Ascending aorta (tissue), 2 donors: ENCODE results near the gene GPR85. TPM values are rescaled to one million over a fixed set of nuclear protein-coding genes. Genes with fewer than 3 reads are reported as not detected.
"Not testable (repeated sequence)": the region's sequence is repeated elsewhere in the genome, so short reads cannot be mapped to it uniquely, and the experiment has no call there.

ENCODE experiments used
- DNase-seq, 2 donors: peaks; one replicate each; pipeline ENCODE4 v3.0.0-alpha.2; 2019; ENCODE audit warnings: low spot score in 2 of 2
- H3K27ac ChIP-seq, 2 donors: fragments of 200-600 bp; sonication (generic); one replicate each; pipeline ENCODE4 v1.5.1; 2016 to 2017; ENCODE audit warnings: mild to moderate bottlenecking in 1 of 2
- H3K27me3 ChIP-seq: fragments of 200-600 bp; sonication (generic); one replicate; pipeline ENCODE4 v1.5.1; 2017
- H3K36me3 ChIP-seq, 2 donors: fragments of 200-600 bp; sonication (generic); one replicate each; pipeline ENCODE4 v1.5.1; 2016
- H3K4me1 ChIP-seq, 2 donors: fragments of 200-600 bp; sonication (generic); one replicate each; pipeline ENCODE4 v1.5.1; 2016 to 2017; ENCODE audit warnings: mild to moderate bottlenecking in 1 of 2
- H3K4me3 ChIP-seq, 2 donors: fragments of 200-600 bp; sonication (generic); one replicate each; pipeline ENCODE4 v1.5.1; 2016 to 2017; ENCODE audit warnings: mild to moderate bottlenecking in 1 of 2
- H3K9me3 ChIP-seq, 2 donors: fragments of 200-600 bp; sonication (generic); one replicate each; pipeline ENCODE4 v1.5.1; 2016
- intact Hi-C: fragments of 100-400 bp; cut with DNase I; formaldehyde crosslinking; loops from one replicate; pipeline ENCODE4 v1.15.1; 2023
- total RNA-seq: library from RNA; depleted of rRNA; stranded (reverse); fragments of >200 nt; gene quantifications from one replicate; pipeline ENCODE4 v1.1.0, GENCODE V29; 2016
- TF ChIP-seq, protein P1 (sequence below), 3 experiments: fragments of 200-600 bp in 2 of 3; fragments of 450-650 bp in 1 of 3; sonication (generic) in 2 of 3; IDR thresholded peaks; one replicate each; pipeline ENCODE4 v1.5.1; 2016 to 2019; ENCODE audit warnings: antibody characterized with exemption in 3 of 3, mild to moderate bottlenecking in 1 of 3, moderate library complexity in 1 of 3

GPR85 gene
- total RNA-seq, 1 donor from 2014 or later = not detected

DNA sequence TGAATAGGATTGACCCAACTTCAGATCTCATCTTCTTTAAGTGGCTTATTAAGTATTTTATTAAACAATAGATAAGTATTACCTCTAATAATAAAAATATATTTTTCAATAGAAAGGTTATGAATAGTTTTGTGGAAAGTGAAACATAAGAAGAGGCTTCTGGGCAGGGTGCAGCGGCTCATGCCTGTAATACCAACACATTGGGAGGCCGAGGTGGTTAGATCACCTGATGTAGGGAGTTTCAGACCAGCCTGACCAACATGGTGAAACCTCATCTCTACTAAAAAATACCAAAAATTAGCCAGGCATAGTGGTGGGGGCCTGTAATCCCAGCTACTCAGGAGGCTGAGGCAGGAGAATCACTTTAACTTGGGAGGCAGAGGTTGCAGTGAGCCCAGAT lies 26.5 kb downstream of the GPR85 start:
- Histone ChIP-seq H3K4me1 (no peaks in the 10 kb centered on the region), H3K4me3 (no peak overlapping the region), H3K36me3 (no peaks in the 10 kb centered on the region), H3K27ac (no peak overlapping the region), H3K27me3 (no peaks in the 10 kb centered on the region), H3K9me3 (no peaks in the 10 kb centered on the region)
- no peak for DNase-seq
- TF ChIP-seq, protein P1, sequence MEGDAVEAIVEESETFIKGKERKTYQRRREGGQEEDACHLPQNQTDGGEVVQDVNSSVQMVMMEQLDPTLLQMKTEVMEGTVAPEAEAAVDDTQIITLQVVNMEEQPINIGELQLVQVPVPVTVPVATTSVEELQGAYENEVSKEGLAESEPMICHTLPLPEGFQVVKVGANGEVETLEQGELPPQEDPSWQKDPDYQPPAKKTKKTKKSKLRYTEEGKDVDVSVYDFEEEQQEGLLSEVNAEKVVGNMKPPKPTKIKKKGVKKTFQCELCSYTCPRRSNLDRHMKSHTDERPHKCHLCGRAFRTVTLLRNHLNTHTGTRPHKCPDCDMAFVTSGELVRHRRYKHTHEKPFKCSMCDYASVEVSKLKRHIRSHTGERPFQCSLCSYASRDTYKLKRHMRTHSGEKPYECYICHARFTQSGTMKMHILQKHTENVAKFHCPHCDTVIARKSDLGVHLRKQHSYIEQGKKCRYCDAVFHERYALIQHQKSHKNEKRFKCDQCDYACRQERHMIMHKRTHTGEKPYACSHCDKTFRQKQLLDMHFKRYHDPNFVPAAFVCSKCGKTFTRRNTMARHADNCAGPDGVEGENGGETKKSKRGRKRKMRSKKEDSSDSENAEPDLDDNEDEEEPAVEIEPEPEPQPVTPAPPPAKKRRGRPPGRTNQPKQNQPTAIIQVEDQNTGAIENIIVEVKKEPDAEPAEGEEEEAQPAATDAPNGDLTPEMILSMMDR (IDR thresholded peaks at IDR 0.05) = no peak
- intact Hi-C loops = no loop called here

DNA sequence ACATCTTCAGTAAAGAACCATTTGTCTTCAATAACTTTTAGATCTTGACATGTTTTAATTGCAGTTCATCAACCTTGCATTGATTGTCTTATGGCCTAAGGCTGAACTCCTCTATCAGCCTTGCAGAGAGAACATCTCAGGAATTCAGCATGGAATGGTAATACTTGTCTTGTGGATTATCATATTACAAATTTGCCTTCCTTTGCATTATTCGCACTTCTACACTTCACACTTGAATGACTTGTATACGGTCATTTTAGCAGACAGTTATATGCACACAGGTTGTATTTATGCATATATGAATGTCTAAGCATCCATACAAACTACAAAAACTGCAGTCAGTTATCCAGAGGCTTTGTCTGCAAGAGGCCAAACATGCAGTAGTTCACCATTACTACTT lies 31.7 kb downstream of the GPR85 start:
- Histone ChIP-seq H3K36me3 (no peaks in the 10 kb centered on the region), H3K27ac (no peak overlapping the region), H3K9me3 (no peaks in the 10 kb centered on the region), H3K27me3 (no peaks in the 10 kb centered on the region), H3K4me1 (no peaks in the 10 kb centered on the region), H3K4me3 (no peak overlapping the region)
- no peak for DNase-seq
- intact Hi-C loops = no loop called here
- TF ChIP-seq, protein P1 (IDR thresholded peaks at IDR 0.05) = no peak

DNA sequence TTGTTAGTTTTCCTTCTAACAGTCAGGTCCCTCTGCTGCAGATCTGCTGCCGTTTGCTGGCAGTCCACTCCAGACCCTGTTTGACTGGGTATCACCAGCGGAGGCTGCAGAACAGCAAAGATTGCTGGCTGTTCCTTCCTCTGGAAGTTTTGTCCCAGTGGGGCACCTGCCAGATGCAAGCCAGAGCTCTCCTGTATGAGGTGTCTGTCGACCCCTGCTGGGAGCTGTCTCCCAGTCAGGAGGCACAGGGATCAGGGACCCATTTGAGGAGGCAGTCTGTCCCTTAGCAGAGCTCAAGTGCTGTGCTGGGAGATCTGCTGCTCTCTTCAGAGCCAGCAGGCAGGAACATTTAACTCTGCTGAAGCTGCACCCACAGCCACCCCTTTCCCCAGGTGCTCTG lies 32.4 kb downstream of the GPR85 start:
- H3K4me1 ChIP-seq, H3K9me3 ChIP-seq, H3K4me3 ChIP-seq, H3K36me3 ChIP-seq, intact Hi-C loops, H3K27ac ChIP-seq, H3K27me3 ChIP-seq, DNase-seq: not testable (repeated sequence)

DNA sequence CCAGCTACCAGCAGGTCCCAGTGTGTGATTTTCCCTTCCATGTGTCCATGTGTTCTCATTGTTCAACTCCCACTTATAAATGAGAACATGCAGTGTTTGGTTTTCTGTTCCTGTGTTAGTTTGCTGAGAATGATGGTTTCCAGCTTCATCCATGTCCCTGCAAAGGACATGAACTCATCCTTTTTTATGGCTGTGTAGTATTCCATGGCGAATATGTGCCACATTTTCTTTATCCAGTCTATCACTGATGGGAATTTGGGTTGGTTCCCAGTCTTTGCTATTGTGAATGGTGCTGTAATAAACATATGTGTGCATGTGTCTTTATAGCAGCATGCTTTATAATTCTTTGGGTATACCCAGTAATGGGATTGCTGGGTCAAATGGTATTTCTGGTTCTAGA lies 37.4 kb downstream of the GPR85 start:
- H3K4me1 ChIP-seq, intact Hi-C loops, DNase-seq, H3K27me3 ChIP-seq, H3K9me3 ChIP-seq, H3K27ac ChIP-seq, H3K4me3 ChIP-seq, H3K36me3 ChIP-seq: not testable (repeated sequence)

DNA sequence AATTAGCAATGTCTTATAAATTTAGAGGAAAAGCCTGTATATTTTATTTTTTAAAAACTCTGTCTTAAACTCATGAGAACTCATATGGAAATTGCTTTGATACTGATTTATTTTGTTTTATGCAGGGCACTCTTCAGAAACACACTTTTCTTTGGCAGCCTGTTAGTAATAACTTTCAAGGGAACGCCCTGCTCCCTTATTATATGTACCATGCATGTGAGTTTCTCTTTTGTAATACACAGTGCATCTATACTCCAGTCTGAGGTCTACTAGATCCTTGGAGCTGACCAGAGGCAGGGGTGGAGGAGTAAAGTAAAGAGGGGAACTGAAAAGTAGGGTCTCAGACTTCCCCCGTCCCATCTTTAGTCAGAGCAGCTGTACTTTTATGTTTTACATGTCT lies 40.2 kb downstream of the GPR85 start:
- Histone ChIP-seq H3K4me3 (no peak overlapping the region), H3K27ac (no peak overlapping the region), H3K9me3 (no peaks in the 10 kb centered on the region), H3K36me3 (no peaks in the 10 kb centered on the region), H3K27me3 (no peaks in the 10 kb centered on the region), H3K4me1 (no peaks in the 10 kb centered on the region)
- no peak for DNase-seq
- TF ChIP-seq, protein P1 (IDR thresholded peaks at IDR 0.05) = no peak
- intact Hi-C loops = no loop called here

DNA sequence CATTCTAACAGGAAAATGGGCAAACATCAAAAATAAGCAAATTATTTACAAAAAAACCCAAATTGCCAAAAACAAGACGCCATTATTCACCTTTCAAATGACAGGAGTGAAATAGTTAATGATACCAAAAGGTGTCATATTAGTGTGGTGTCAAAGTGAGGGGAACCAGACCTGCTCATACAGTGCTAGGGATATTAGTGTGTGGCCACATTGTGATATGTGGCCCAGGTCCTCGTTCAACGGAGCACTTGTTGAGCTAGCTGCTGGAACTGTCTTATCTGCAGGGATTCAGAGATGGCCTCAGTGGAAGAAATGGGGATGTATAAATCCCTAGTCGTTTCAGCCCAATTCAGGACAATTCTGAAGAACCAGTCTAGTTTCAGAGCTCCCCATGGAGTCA lies 41.2 kb downstream of the GPR85 start:
- no peak for DNase-seq
- H3K36me3 ChIP-seq = no peaks in the 10 kb centered on the region
- no peaks in the 10 kb centered on the region for H3K4me1 ChIP-seq
- TF ChIP-seq, protein P1 (IDR thresholded peaks at IDR 0.05) = no peak
- H3K9me3 ChIP-seq = no peaks in the 10 kb centered on the region
- H3K4me3 ChIP-seq = no peak overlapping the region
- no peak overlapping the region for H3K27ac ChIP-seq
- intact Hi-C loops = no loop called here
- H3K27me3 ChIP-seq = no peaks in the 10 kb centered on the region

DNA sequence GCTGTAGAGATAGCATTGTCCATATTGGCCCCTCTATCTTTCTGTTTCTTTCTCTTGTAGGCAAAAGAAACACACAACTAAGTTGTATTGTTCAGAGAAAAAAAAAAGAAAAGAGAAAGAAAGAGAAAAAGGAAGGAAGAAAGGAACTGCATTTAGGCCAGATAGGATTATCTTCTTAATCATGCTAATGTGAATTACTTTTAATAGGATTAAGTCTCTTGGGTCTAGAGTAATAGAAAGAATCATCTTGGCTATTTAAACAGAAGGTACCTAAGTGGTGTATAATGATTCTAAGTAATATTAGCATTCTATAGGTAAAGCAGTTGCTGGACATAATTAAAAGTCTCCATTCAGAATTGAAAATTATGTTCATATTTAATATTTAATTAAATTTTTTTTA lies 42.2 kb downstream of the GPR85 start:
- no peaks in the 10 kb centered on the region for H3K4me1 ChIP-seq
- H3K4me3 ChIP-seq = no peak overlapping the region
- H3K27ac ChIP-seq = no peak overlapping the region
- TF ChIP-seq, protein P1 (IDR thresholded peaks at IDR 0.05) = no peak
- H3K36me3 ChIP-seq = no peaks in the 10 kb centered on the region
- DNase-seq = no peak
- no peaks in the 10 kb centered on the region for H3K9me3 ChIP-seq
- no peaks in the 10 kb centered on the region for H3K27me3 ChIP-seq
- intact Hi-C loops = no loop called here
